A673 (cell line): Measurements from ENCODE around the gene BLCAP. TPM values are rescaled to one million over a fixed set of nuclear protein-coding genes. Genes with fewer than 3 reads are reported as not detected.

Experiments
- BruUV-seq: library from RNA; stranded (reverse); fragments of 400-500 nt; replicated peaks from 2 replicates; lab custom pipeline; 2021; lab: Mats Ljungman, UMichigan
- CTCF ChIA-PET: fragments of 300-600 bp; sonication (Branson Sonifier 250); formaldehyde crosslinking; loops from one replicate; lab custom pipeline; 2022; ENCODE audit warnings: antibody characterized with exemption; lab: Charles Lee
- POLR2A ChIA-PET: fragments of 300-600 bp; sonication (Branson Sonifier 250); formaldehyde crosslinking; loops from one replicate; lab custom pipeline; 2022; ENCODE audit warnings: antibody characterized with exemption; ENCODE audit not compliant: low non-redundant PET; lab: Charles Lee
- DNase-seq: peaks from one replicate; pipeline ENCODE4 v3.0.0-alpha.2; 2015; ENCODE audit warnings: low spot score
- H3K27ac ChIP-seq: fragments of 200-600 bp; sonication (generic); 2 replicates; pipeline ENCODE4 v1.5.1; 2016; ENCODE audit warnings: mixed run types, low read depth, mild to moderate bottlenecking, mixed read lengths, antibody characterized with exemption, low read length; ENCODE audit not compliant: poor library complexity, severe bottlenecking
- H3K27me3 ChIP-seq: fragments of 200-600 bp; sonication (generic); replicated peaks from 2 replicates; pipeline ENCODE4 v1.6.1; 2017; ENCODE audit warnings: mixed run types, low read depth, mild to moderate bottlenecking, mixed read lengths, antibody characterized with exemption, low read length; ENCODE audit not compliant: insufficient read depth, poor library complexity
- H3K36me3 ChIP-seq: fragments of 200-600 bp; sonication (generic); 2 replicates; pipeline ENCODE4 v1.6.1; 2016; ENCODE audit warnings: mixed run types, mild to moderate bottlenecking, mixed read lengths, antibody characterized with exemption, low read length; ENCODE audit not compliant: insufficient read depth, poor library complexity, severe bottlenecking
- H3K4me1 ChIP-seq: fragments of 200-600 bp; sonication (generic); 2 replicates; pipeline ENCODE4 v1.6.1; 2017; ENCODE audit warnings: mixed run types, mild to moderate bottlenecking, mixed read lengths, antibody characterized with exemption, low read length; ENCODE audit not compliant: insufficient read depth, poor library complexity, severe bottlenecking
- H3K4me3 ChIP-seq: fragments of 200-600 bp; sonication (generic); 2 replicates; pipeline ENCODE4 v1.5.1; 2016; ENCODE audit warnings: low read depth, mixed run types, mild to moderate bottlenecking, mixed read lengths, low read length; ENCODE audit not compliant: poor library complexity, severe bottlenecking
- H3K9me3 ChIP-seq: fragments of 200-600 bp; sonication (generic); 2 replicates; pipeline ENCODE4 v1.6.1; 2016; ENCODE audit warnings: mixed run types, low read depth, mild to moderate bottlenecking, mixed read lengths, antibody characterized with exemption, low read length; ENCODE audit not compliant: poor library complexity, severe bottlenecking
- CTCF ChIP-seq: fragments of 300-800, 200-600 bp; sonication (generic); conservative IDR thresholded peaks from 2 replicates; pipeline ENCODE4 v1.5.1; 2017; ENCODE audit warnings: low read depth, mild to moderate bottlenecking, antibody characterized with exemption, low read length, moderate library complexity, mixed read lengths
- EZH2 ChIP-seq: fragments of 200-600 bp; sonication (generic); IDR thresholded peaks from 2 replicates; pipeline ENCODE4 v1.6.1; 2017; ENCODE audit warnings: borderline replicate concordance, low read depth, mild to moderate bottlenecking, mixed read lengths, antibody characterized with exemption, low read length; ENCODE audit not compliant: poor library complexity, severe bottlenecking
- intact Hi-C: fragments of 100-400 bp; cut with micrococcal nuclease; formaldehyde crosslinking; loops from one replicate; pipeline ENCODE4 v1.10.0; 2022; ENCODE audit not compliant: unreplicated experiment
- total RNA-seq: library from RNA; stranded (reverse); gene quantifications from 2 replicates; pipeline ENCODE4 v1.2.3, GENCODE V29; 2021

The BLCAP gene
- total RNA-seq, 1 experiment from 2014 or later = 39.9 TPM

- ChIA-PET CTCF (no interaction called here), POLR2A (no interaction called here)
- Histone ChIP-seq H3K36me3 (no peaks in the 10 kb centered on the region), H3K4me1 (no peaks in the 10 kb centered on the region), H3K27me3 (no peaks in the 10 kb centered on the region), H3K4me3 (no peak overlapping the region), H3K9me3 (no peaks in the 10 kb centered on the region), H3K27ac (no peak overlapping the region)
- intact Hi-C loops = no loop called here
- DNase-seq = no peak
- TF ChIP-seq EZH2 = no peak
- TF ChIP-seq CTCF = no peak
- no TSS peak for BruUV-seq
Measured at GRCh38 chr20:37506152-37506725, 21.4 kb downstream of the BLCAP start.

- intact Hi-C loops = no loop called here
Measured at GRCh38 chr20:37505263-37506151, 22.2 kb downstream of the BLCAP start.

More at GRCh38 chr20:37505263-37506151, 22.2 kb downstream of the BLCAP start:
- H3K4me3 ChIP-seq = no peak overlapping the region
- no peaks in the 10 kb centered on the region for H3K9me3 ChIP-seq
- no peak for DNase-seq
- ChIA-PET POLR2A (no interaction called here), CTCF (no interaction called here)
- TF ChIP-seq CTCF = no peak
- no peak for TF ChIP-seq EZH2
- no peaks in the 10 kb centered on the region for H3K4me1 ChIP-seq
- no peaks in the 10 kb centered on the region for H3K36me3 ChIP-seq
- no TSS peak for BruUV-seq
- no peaks in the 10 kb centered on the region for H3K27me3 ChIP-seq
- H3K27ac ChIP-seq = no peak overlapping the region
